HG03521 (cell line): ENCODE measurements around the gene ATP2C2.
"Not testable (repeated sequence)": the region's sequence is repeated elsewhere in the genome, so short reads cannot be mapped to it uniquely, and the experiment has no call there.

Experiments
- ATAC-seq: cut with Tn5 transposase; IDR thresholded peaks from one replicate; pipeline ENCODE4 v1.9.1; 2021; ENCODE audit warnings: mild to moderate bottlenecking, moderate library complexity; ENCODE audit not compliant: unreplicated experiment

ATP2C2 gene

DNA sequence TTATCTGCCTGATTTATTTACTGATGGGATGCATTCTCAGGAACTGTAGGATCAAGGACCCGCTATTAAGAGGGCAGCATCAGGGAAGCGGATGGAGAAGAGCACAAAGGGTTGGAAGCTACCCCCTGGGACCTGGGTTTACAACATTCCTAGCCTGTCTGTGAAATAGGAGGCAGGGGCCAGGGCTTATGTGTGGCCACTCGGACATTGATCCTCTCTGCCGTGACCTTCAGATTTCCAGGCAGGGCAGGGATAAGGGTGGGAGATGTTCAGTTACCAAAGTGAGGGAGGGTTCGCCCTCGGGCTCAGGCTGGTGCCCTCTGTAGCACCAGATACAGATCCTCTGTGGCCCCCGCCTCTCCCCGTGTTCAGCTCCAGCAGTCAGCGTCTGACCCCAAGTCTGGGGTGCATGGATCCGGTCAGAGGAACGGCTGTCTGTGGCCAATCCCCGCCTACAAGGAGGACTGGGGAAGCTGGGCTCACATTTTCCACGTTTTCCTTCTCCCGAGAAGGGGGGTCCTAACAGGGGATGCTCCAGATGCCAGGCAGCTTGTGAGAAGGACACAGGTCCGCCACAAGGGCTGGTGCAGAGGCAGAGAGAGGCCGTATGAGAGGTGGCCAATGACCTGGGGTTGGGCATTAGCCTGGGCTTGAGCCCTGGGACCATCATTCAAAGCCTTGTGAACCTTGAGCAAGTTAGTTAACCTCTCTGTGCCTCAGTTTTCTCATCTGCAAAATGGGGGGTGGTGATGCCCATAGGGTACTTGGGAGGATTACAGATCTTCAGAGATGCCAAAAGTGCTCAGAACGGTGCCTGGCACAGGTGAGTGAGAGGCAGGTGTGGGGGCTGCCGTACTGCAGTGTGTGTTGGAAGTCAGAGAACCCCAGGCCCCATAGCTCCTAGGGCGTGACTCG, 48.3 kb downstream of the ATP2C2 start:
- ATAC-seq, result no peak

DNA sequence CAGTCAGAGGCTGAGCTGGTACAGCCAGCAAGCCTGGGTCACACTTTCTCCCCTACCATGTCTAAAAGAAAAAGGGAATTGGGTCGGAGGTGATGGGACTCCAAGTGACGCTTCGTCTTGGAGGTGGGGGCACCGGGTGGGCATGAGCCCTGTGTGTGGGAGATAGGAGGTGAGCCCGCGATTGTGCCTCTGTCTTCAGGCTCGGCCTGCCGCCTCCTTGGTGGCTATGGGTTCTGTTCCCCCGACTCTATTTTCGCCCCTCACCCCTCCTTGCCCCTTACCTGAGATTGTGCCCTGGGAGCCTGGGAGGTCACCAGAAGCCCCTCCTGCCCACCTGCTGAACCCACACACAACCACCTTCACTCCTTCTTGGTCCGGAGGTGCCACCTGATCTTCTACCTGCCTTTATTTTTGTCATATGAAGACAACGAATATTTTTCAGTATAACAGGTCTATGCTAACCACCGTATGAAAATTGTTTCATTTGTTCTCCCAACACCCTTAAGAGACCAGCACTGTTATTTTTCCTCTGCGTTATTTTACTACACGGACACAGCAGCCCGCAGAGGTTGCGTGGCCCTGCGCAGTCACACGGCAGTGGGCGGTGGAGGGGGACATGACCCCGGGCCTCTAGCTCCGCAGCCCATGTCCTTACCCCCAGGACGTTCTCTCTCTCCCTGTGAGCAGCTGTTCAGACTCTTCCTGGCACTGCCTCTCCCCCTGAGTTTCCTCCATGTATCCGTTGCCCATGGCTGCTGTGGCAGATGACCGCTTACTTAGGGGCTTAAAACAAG, 49.9 kb downstream of the ATP2C2 start:
- ATAC-seq, result no peak

DNA sequence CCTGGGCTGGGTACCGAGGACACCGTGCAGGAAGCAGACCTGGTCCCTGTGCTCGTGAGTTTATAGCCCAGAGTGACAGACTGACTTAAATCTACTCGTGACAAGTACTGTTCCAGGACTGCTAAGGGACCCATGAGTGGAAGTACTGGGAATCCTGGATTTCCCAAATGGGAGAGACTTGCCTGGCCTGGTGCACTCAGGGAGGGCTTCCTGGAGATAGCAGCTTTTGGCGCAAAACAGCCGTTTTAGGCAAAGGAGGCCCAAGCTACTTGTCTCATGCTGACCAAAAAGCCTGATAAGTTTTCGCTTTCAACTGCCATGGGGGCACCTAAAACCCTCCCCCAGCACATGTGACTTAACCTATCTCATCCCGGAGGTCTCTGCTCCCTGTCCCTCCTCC, 51.4 kb downstream of the ATP2C2 start:
- ATAC-seq, result no peak

DNA sequence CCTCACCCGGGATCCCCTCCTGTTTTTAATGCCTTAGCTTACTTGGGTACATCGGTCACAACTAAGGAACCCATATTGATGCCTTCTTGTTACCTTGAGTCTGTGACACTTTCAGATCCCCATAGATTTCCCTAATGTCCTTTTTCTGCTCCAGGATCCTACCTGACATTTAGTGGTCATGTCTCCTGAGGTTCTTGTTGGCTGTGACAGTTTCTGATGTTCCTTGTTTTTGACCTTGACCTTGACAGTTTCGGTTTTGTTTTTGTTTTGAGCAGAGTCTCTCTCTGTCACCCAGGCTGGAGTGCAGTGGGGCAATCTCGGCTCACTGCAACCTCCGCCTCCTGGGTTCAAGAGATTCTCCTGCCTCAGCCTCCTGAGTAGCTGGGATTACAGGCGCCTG, 52.2 kb downstream of the ATP2C2 start:
- not testable (repeated sequence) for ATAC-seq

DNA sequence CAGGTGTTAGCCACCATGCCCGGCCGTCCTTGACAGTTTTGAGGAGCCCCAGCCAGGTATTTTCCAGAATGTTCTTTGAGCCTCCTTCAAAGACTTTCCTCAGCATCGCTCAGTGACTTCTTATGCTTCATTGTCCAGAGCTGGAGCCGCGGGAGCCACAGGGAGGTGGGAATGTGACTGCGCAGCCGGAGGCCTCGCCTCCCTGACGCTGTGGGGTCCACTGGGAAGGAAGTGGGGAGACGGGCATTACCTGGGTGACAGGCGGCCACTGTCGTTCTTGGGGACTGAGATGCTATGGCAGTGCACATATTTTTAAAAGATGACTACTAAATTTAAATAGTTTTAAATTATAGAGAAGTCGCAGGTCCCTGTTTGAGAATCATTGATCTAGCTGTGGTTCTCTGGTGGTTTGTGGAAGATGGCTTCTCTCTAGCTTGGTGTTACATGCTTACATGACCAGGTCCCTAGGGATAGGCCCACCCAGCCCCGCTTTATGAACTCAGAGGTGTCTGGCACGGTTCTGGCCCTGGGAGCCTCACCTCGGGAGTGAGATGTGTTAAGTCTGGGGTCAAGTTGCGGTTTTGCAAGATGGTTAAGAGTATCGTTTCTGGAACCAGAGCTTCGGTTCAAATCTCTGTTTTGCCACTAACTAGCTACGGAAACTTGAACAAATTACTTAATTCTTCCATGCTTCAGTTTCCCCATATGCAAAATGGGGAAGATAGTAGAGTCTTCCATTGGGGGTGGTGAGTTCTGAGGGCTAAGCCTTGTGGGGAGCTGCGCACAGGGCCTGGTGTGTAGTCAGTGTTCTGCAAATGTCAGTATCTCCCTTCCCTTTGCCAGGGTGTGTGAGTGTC, 53.0 kb downstream of the ATP2C2 start:
- no peak for ATAC-seq

DNA sequence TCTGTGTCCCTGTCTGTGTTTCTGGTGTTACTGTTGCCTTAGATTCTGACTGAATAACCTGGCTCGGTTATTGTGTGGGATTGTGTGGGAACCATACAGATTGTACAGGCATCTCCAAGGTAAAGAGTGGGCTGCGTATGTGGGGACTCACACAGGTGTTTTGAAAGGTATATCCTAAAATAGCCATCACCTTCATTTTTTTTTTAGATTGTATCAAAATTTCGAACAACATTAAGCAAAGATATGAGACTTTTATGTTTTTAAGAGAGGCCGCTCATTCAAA, 53.5 kb downstream of the ATP2C2 start:
- no peak for ATAC-seq

DNA sequence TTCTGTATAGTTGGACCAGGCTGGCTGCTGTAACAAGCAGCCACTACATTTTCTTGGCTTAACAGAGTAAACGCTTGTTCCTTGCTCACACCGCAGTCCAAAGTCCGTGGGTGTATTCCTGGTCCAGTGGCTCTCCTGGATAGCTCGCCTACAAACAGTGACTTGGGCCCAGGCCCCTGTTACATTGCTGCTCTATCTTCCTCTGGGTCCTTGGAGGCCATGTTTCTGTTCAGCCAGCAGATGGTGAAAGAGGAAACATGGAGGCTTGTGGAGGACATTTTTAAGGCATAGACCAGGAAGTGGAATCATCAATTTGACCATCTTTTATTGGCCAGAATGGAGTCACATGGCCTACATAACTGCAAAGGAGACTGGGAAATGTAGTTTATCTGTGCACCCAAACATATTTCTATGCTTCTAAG, 55.1 kb downstream of the ATP2C2 start:
- ATAC-seq, result no peak

DNA sequence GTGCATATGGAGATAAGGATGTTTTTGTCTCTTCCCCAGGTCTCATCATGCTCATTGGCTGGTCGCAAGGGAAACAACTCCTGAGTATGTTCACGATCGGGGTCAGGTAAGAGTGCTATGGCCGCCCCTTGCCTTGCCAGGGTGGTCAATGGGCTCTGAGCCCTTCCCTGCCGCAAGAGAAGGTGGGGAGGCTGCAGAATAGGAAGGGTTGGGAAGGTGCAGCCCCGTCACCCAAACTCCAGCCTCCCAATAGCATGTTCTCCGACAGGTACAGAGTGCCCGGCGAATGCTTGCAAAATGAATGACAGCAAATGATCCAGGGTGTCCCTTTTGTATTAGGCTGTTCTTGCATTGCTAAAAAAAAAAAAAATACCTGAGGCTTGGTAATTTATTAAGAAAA, 57.4 kb downstream of the ATP2C2 start:
- no peak for ATAC-seq

DNA sequence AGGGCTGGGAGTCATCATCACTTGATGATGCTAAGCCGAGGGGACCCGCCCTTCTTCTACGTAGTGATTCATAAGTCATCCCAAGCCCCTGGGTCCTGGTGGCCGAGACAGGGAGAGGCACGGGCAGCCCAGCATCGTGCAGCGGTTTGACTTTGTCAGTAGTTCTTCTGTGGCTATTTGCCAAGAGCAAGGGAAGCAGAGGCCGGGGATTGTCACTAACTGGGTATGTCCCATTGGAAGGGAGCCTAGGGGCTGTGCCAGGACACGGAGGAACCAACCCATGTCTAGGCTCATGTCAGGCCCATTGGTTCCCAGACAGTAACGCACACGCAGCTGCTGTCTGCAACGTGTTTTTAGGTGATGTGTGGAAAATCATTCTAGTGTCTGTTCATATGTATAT, 58.5 kb downstream of the ATP2C2 start:
- no peak for ATAC-seq

DNA sequence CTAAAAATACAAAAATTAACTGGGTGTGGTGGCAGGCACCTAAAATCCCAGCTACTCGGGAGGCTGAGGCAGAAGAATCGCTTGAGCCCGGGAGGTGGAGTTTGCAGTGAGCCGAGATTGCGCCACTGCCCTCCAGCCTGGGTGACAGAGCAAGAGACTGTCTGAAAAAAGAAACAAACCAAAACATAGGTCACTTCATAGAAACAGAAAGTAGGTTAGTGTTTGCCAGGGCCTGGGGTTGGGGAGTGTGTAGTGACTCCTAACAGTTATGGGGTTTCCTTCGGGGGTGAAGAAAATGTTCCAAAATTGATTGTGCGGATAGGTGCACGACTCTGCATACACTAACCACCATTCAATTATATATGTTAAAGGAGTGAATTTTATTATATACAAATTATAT, 59.2 kb downstream of the ATP2C2 start:
- ATAC-seq, result no peak

DNA sequence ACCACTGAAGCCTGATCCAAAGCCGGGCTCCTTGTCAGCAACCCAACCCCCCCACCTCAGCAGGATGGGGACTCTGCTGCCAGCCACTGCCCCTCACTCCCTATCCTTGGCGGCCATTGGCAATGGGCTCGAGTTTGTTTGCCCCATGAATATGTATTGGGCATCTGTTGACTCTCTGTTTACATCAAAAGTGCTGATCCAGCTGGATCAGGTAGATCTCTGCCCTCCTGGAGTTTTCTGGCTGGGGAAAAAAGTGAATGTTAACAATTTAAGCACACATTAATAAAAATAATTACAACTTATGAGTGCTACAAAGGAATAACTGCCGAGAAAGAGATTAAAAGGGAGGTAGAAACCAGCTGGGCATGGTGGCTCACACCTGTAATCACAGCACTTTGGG, 62.5 kb downstream of the ATP2C2 start:
- ATAC-seq, result no peak

DNA sequence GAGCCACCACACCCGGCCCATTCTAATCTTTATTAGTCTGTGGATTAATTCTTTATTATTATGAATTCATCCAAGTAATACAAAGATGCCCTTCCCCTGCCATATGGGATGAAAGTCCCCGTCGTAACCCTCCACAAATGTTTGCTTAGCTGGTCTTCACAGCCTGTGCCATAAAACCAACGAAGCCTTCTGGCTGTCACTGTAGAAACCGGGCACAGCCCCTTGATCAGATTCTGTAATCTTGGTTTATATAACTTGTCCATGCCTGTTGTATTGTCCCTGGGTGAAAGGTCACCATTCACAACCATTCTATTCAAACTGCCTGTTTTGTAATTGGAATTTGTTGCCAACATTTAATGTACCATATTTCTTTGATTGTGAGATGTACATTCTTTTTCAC, 66.5 kb downstream of the ATP2C2 start:
- no peak for ATAC-seq

DNA sequence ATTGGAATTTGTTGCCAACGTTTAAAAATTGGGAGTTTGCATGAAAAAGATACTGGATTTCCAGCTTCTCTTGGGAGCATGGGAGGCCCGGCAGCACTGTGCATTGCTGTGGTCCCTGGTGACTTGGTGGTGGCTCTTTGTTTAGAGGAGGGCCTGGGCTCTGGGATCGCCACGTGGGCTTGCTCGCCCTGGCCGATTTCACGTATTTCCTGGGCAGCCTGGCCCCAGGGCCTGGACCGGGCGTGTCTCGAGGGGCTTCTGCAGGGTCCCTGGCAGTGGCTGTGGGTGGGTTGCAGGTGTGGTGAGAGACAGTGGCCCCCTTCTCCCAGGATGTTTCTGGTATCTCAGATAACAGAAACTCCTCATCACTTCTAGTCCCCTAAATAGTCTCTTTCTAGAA, 67.9 kb downstream of the ATP2C2 start:
- no peak for ATAC-seq

DNA sequence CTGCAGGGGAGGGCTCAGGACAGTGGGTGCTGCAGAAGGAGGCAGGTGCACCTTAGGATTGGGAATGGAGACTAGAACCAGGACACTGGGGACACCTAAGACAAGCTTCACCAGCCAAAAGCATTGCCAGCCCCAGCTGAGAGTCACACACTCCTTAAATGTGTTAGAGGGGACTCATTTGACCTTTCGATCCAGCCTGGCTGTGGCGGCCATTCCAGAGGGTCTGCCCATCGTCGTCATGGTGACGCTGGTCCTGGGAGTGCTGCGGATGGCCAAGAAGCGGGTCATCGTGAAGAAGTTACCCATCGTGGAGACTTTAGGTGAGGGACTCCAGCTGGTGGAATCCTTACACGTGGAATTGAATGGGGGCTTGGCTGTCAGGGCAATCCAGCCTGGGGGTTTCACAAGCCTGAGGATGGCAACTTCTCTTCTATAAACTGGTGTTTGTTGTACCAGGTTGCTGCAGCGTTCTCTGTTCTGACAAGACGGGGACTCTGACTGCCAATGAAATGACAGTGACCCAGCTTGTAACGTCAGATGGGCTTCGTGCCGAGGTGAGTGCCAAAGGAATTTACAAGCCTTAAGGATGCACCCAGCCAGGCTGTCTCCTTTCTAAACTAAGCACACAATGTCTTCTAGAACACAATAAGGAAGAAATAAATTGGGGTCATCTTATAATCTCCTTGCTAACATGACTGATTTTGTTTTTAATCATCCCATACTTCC, 70.8 kb downstream of the ATP2C2 start:
- no peak for ATAC-seq

DNA sequence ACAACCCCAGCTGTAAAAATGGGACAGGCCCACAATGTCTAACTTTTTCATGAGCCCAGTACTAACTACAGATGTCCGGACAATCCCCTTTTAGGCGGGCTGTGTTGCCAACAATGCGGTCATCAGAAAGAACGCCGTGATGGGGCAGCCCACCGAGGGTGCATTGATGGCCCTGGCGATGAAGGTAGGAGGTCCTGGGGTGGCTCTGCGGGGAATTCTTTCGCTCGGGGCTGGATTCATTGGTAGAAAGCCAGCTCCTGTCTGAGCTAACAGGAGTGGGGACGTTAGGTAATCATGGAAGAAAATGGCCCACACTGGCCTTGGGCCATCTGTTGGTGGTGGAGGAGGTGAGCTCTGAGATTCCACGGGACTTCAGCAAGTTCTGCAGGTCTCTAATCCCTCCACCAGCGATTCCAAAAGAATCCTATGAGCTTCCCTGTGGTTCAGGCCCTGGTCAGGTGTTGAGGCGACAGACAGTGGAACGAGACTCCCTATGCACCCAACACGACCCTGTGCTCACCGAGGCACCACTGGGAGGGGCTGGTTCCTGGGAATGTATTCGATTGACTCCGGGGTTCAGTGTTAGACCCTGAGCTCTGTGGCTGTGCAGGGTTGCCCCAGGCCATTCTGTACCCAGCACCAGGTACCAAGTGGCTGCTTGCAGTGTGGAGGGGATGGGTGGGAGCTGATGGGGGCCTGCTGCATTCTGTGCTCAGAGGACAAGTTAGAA, 74.2 kb downstream of the ATP2C2 start:
- ATAC-seq, result no peak

DNA sequence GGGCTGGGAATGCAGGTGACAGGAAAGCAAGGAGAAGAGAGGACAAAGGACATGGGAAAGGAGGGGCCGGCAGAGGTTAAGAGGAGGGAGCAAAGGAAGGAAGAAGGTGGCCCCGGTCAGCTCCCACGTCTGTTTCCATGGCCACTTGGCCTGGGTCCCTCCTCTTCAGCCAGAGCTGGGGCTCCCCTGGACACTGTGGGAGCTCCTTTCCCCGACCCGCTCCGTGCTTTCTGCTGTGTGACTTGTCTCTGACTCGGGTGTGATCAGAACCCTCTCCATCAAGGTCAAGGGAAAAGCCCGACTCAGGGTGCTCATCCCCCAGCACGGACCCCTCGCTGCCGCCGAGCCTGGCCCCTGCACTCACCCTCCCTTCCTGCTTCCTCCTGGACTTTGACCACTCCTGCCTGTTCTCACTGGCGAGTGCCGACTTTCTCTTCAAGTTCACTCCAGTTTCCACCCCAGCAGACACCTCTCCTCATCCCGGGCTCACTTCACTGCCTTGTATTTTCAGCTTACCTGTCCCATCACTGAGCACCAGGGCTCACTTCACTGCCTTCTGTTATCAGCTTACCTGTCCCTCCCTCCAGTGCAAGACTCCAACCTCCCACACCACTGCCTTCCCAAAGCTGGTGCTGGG, 74.9 kb downstream of the ATP2C2 start:
- no peak for ATAC-seq

DNA sequence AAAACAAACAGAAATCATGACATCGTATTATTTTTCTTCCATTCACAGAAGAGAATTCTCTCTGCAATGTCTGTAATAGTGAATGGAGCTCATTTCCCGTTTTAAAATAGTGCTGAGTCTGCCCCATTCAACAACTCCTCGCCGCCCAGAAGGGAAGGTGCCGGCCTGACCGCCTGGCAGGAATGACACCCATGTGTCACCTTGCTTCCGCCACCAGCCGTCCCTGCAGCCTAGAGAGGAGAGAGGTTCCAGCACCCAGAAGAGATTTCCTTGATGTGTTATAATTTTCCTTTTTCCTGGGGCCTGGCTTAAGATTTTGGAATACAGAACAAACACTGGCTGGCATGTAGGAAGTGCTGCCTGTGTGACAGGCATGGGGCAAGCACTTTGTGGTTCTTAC, 76.1 kb downstream of the ATP2C2 start:
- no peak for ATAC-seq

DNA sequence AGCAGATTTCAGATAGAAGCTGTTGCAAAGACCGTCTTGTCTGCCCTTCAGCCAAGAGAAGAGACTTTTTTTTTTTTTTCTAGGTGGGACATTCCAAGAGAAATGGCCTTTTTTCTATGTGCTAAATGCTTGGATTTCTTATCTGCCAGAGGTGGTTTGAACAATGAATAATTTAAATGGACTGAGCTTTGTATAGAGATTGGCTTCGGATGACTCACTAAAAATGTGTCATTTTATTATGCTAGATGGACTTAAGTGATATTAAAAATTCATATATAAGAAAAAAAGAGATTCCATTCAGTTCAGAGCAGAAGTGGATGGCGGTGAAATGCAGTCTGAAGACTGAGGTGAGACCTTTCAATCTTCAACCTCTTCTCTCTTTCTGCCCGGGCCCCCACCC, 77.7 kb downstream of the ATP2C2 start:
- ATAC-seq, result no peak

DNA sequence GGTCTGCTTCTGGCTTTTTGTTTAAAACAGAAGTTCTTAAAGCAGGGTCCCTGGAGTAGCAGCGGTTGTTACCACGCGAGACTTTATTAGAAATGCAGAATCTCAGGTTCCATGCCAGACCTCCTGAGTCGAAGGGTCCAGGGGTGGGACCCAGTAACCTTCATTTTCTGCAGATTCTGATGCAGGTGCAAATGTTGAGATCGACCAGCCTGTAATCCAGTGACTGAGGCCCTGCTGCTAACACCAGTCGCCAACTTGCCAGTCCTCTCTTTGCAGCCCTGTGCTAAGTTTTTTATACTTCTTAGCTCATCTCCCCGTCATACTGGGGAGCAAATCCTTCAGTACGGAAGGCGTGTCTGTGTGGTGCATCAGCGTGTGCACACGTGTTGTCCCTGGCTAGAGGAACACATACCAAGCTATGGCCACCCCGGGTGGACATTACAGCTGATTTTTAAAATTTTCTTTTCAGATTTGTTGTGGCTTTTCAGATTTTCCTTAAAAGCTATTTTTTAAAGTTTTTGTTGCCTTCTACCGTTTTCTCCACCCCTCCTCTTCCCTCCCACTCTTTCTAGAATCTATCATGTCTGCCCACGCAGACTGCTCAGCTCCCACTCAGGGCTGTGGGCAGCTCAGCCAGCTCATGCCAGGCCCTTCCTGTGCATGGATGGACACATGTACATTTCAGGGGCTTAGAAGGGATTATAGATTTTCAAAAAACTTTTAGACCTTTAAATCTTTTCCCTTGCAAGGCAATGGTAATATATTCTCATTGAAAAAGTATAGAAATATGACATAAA, 78.5 kb downstream of the ATP2C2 start:
- ATAC-seq, result no peak
